HG02763 (cell line): ENCODE data around the gene CCDC201.

ENCODE experiments used
- ATAC-seq: cut with Tn5 transposase; IDR thresholded peaks from one replicate; pipeline ENCODE4 v1.9.1; 2021; ENCODE audit warnings: mild to moderate bottlenecking, moderate library complexity; ENCODE audit not compliant: unreplicated experiment

The CCDC201 gene

GRCh38 chr7:45873035-45873354, at the start of gene CCDC201:
Gene CCDC201, minus strand, starts transcription at chr7:45873082. Its CDS starts 75 bp downstream, at chr7:45873007.
- no peak for ATAC-seq

GRCh38 chr7:45921699-45922519, 49.0 kb upstream of the CCDC201 start:
- no peak for ATAC-seq

GRCh38 chr7:45921381-45921698, 48.5 kb upstream of the CCDC201 start:
- no peak for ATAC-seq

- no peak for ATAC-seq
These were observed 47.9 kb upstream of the CCDC201 start, which contains the start of gene IGFBP3 for GRCh38 chr7:45920502-45921380. Gene IGFBP3, minus strand, starts transcription at chr7:45921272. Its CDS starts 132 bp downstream, at chr7:45921140.

GRCh38 chr7:45919993-45920459, 47.1 kb upstream of the CCDC201 start:
- ATAC-seq: no peak

GRCh38 chr7:45919231-45919784, 46.4 kb upstream of the CCDC201 start:
- no peak for ATAC-seq

GRCh38 chr7:45918556-45918955, 45.7 kb upstream of the CCDC201 start:
- no peak for ATAC-seq

GRCh38 chr7:45917658-45918057, 44.8 kb upstream of the CCDC201 start:
- no peak for ATAC-seq

- no peak for ATAC-seq
These were observed 44.2 kb upstream of the CCDC201 start for GRCh38 chr7:45917064-45917463.

GRCh38 chr7:45915606-45916005, 42.7 kb upstream of the CCDC201 start:
- ATAC-seq: no peak

GRCh38 chr7:45914911-45915310, 42.0 kb upstream of the CCDC201 start:
- no peak for ATAC-seq

GRCh38 chr7:45912972-45913371, 40.1 kb upstream of the CCDC201 start:
- ATAC-seq: no peak

- ATAC-seq: no peak
These were observed 38.4 kb upstream of the CCDC201 start for GRCh38 chr7:45911311-45911710.

- no peak for ATAC-seq
These were observed 38.0 kb upstream of the CCDC201 start for GRCh38 chr7:45910855-45911254.

- ATAC-seq: no peak
These were observed 36.7 kb upstream of the CCDC201 start for GRCh38 chr7:45909561-45909960.

GRCh38 chr7:45902820-45903219, 29.9 kb upstream of the CCDC201 start:
- no peak for ATAC-seq

- no peak for ATAC-seq
These were observed 28.7 kb upstream of the CCDC201 start for GRCh38 chr7:45901566-45901965.

- ATAC-seq: no peak
These were observed 25.3 kb upstream of the CCDC201 start for GRCh38 chr7:45898222-45898621.

GRCh38 chr7:45897042-45897690, 24.3 kb upstream of the CCDC201 start:
- ATAC-seq: no peak

- ATAC-seq: no peak
These were observed 21.8 kb upstream of the CCDC201 start for GRCh38 chr7:45894665-45895062.

GRCh38 chr7:45893996-45894664, 21.2 kb upstream of the CCDC201 start:
- ATAC-seq: no peak
